ENCODE measurements around the gene DEF6. TPM values are rescaled to one million over a fixed set of nuclear protein-coding genes. Genes with fewer than 3 reads are reported as not detected.

Gene DEF6
- polyA plus RNA-seq, 1 of the 3 experiments (the other 2 are of a cell fraction) = 0.13 TPM

DNA sequence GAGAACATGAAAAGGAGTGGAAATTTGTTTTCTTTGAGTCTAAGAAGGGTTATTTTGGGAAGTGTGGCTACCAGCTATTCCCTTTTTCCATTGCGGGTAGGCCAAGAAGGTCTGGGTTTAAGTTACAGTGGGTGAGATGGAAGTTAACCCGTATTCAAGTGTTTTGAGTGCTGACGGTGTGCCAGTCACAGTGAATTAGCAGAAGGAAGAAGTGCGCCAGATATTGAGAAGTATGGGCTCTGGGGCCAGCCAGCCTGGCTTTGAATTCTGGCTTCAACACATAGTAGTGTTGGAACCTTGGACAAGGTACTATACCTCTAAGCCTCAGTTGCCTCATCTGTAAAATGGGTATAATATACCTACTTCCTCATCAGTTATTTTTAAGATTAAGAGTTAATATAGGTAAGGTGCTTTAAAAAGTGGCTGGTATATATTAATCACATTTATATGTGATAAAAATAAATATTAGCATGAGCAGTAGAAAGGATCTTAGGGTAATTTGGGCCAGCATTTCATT lies 21.8 kb upstream of the DEF6 start:
- H3K4me2 ChIP-seq = no peak overlapping the region
- ChIA-PET CTCF (no interaction called here), POLR2A (no interaction called here)
- 98% methylated on average over 4 of the region's 4 CpGs for WGBS (ENCODE audit: low lambda C conversion rate)
- no peaks in the 10 kb centered on the region for H4K20me1 ChIP-seq (ENCODE audit: insufficient read depth)
- no peaks in the 10 kb centered on the region for H3K9me2 ChIP-seq
- H3K79me2 ChIP-seq (ENCODE audit: insufficient read depth) = no peaks in the 10 kb centered on the region; the same call in 1 of the 2 replicates
- H3K36me3 ChIP-seq (replicated peaks in 1 of 2; ENCODE audit: control insufficient read depth in 1 of 2, insufficient read depth in 2 of 2, low read length in 1 of 2) = peaks cover 0 to 2% of the 10 kb centered on the region in 2 experiments
- H3K27me3 ChIP-seq (ENCODE audit: insufficient read depth) = no peaks in the 10 kb centered on the region
- H3K9me3 ChIP-seq = no peaks in the 10 kb centered on the region
- no peak overlapping the region for H3K4me3 ChIP-seq (ENCODE audit: low read depth in 2 of 2, low read length in 1 of 2)
- H2AFZ ChIP-seq (ENCODE audit: low read depth) = no peak overlapping the region
- TF ChIP-seq TEAD4 (IDR thresholded peaks at IDR 0.05; ENCODE audit: borderline replicate concordance, insufficient read depth) = no peak
- H3K9ac ChIP-seq = no peak overlapping the region
- H3K27ac ChIP-seq (ENCODE audit: low read depth in 2 of 2, low read length in 1 of 2) = no peak overlapping the region
- peaks cover 8% of the 10 kb centered on the region for H3F3A ChIP-seq (replicated peaks; ENCODE audit: insufficient read depth)
- no peak for DNase-seq
- no peaks in the 10 kb centered on the region for H3K4me1 ChIP-seq (ENCODE audit: control insufficient read depth in 1 of 2, insufficient read depth in 2 of 2, low read depth in 1 of 2, low read length in 1 of 2)

DNA sequence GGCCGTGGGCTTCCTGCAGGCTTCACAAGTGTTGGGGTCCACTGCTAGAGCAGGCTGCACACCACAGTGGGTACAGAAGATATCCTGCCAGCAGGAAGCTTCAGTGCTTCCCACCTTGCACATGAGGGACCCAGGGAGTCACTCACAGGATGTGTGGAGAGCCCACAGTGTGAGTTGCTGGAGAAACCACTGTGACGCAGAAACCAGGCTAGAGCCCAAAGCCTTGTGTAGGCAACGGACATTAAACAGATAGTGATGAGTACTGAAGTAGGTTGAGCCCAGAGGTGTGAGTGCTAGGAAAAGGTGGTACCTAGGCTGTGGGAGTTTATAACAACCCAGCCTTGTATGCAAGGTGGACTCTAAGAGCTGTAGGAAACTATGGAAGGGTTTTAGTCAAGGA lies 18.9 kb upstream of the DEF6 start:
- Histone ChIP-seq H3K9me2 (no peaks in the 10 kb centered on the region), H3K4me3 (ENCODE audit: low read depth in 2 of 2, low read length in 1 of 2) (no peak overlapping the region), H3F3A (replicated peaks; ENCODE audit: insufficient read depth) (peaks cover 8% of the 10 kb centered on the region), H3K9me3 (no peaks in the 10 kb centered on the region), H3K9ac (no peak overlapping the region), H3K4me1 (ENCODE audit: control insufficient read depth in 1 of 2, insufficient read depth in 2 of 2, low read depth in 1 of 2, low read length in 1 of 2) (no peaks in the 10 kb centered on the region), H3K27ac (ENCODE audit: low read depth in 2 of 2, low read length in 1 of 2) (no peak overlapping the region), H3K4me2 (no peak overlapping the region), H3K36me3 (replicated peaks in 1 of 2; ENCODE audit: control insufficient read depth in 1 of 2, insufficient read depth in 2 of 2, low read length in 1 of 2) (peaks cover 18 to 25% of the 10 kb centered on the region in 2 experiments), H3K27me3 (ENCODE audit: insufficient read depth) (no peaks in the 10 kb centered on the region), H3K79me2 (ENCODE audit: insufficient read depth) (no peaks in the 10 kb centered on the region; the same call in 1 of the 2 replicates), H2AFZ (ENCODE audit: low read depth) (no peak overlapping the region), H4K20me1 (ENCODE audit: insufficient read depth) (no peaks in the 10 kb centered on the region)
- 95% methylated on average over 3 of the region's 3 CpGs for WGBS (ENCODE audit: low lambda C conversion rate)
- POLR2A ChIA-PET = no interaction called here
- no peak for DNase-seq
- TF ChIP-seq TEAD4 (IDR thresholded peaks at IDR 0.05; ENCODE audit: borderline replicate concordance, insufficient read depth) = no peak
- no peak for TF ChIP-seq MEF2A (IDR thresholded peaks at IDR 0.05; ENCODE audit: borderline replicate concordance, low read depth)
- no peak for TF ChIP-seq RXRA (IDR thresholded peaks at IDR 0.05; ENCODE audit: borderline replicate concordance, low read depth)
- TF ChIP-seq, protein P1, sequence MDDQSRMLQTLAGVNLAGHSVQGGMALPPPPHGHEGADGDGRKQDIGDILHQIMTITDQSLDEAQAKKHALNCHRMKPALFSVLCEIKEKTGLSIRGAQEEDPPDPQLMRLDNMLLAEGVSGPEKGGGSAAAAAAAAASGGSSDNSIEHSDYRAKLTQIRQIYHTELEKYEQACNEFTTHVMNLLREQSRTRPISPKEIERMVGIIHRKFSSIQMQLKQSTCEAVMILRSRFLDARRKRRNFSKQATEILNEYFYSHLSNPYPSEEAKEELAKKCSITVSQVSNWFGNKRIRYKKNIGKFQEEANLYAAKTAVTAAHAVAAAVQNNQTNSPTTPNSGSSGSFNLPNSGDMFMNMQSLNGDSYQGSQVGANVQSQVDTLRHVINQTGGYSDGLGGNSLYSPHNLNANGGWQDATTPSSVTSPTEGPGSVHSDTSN (IDR thresholded peaks at IDR 0.05) = no peak
- TF ChIP-seq, protein P2, sequence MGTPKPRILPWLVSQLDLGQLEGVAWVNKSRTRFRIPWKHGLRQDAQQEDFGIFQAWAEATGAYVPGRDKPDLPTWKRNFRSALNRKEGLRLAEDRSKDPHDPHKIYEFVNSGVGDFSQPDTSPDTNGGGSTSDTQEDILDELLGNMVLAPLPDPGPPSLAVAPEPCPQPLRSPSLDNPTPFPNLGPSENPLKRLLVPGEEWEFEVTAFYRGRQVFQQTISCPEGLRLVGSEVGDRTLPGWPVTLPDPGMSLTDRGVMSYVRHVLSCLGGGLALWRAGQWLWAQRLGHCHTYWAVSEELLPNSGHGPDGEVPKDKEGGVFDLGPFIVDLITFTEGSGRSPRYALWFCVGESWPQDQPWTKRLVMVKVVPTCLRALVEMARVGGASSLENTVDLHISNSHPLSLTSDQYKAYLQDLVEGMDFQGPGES (IDR thresholded peaks at IDR 0.05; ENCODE audit: low read depth, low read length) = no peak
- TF ChIP-seq, protein P3, sequence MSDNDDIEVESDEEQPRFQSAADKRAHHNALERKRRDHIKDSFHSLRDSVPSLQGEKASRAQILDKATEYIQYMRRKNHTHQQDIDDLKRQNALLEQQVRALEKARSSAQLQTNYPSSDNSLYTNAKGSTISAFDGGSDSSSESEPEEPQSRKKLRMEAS (IDR thresholded peaks at IDR 0.05; ENCODE audit: low read depth) = no peak
- TF ChIP-seq FOXM1 (IDR thresholded peaks at IDR 0.05; ENCODE audit: low read depth) = no peak
- CTCF ChIA-PET = interaction anchor here (0.7 to 2.0 kb wide), 3 partner anchors 12 to 40 kb away, joined by 3 to 7 read pairs (median 4); no protein-coding TSS in a partner anchor

DNA sequence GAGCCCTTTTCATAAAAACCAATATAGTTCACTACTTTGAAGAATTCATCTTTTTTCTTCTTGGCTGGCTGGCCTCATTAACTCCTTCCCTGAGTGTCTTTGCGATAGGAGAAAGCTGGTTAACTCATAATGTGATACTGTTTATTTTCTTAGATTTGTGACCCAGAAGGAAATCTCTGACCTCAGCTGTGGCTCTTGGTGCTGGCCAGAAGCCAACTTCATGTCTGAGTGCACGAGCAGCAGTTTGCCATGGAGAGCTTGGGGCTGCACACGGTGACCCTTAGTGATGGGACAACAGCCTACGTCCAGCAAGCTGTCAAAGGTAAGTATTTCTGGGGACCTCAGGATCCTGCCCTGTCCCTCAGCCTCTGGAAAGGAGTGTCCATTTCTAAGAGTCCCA lies 16.7 kb upstream of the DEF6 start:
- no peak for TF ChIP-seq MXI1 (IDR thresholded peaks at IDR 0.05; ENCODE audit: low read depth, low read length)
- no peaks in the 10 kb centered on the region; the same call in 1 of the 2 replicates for H3K79me2 ChIP-seq (ENCODE audit: insufficient read depth)
- H3K27me3 ChIP-seq (ENCODE audit: insufficient read depth) = no peaks in the 10 kb centered on the region
- H3F3A ChIP-seq (replicated peaks; ENCODE audit: insufficient read depth) = no peaks in the 10 kb centered on the region
- ChIA-PET CTCF (interaction anchor here (1.7 to 2.0 kb wide), 2 partner anchors 13 to 61 kb away, joined by 7 read pairs; partner anchors contain the start of gene PPARD), POLR2A (no interaction called here)
- no peaks in the 10 kb centered on the region for H3K9me2 ChIP-seq
- no peaks in the 10 kb centered on the region for H3K4me1 ChIP-seq (ENCODE audit: control insufficient read depth in 1 of 2, insufficient read depth in 2 of 2, low read depth in 1 of 2, low read length in 1 of 2)
- peaks cover 19 to 32% of the 10 kb centered on the region in 2 experiments for H3K36me3 ChIP-seq (replicated peaks in 1 of 2; ENCODE audit: control insufficient read depth in 1 of 2, insufficient read depth in 2 of 2, low read length in 1 of 2)
- H3K4me3 ChIP-seq (ENCODE audit: low read depth in 2 of 2, low read length in 1 of 2) = no peak overlapping the region
- H3K9me3 ChIP-seq = no peaks in the 10 kb centered on the region
- no peaks in the 10 kb centered on the region for H4K20me1 ChIP-seq (ENCODE audit: insufficient read depth)
- no peak overlapping the region for H3K27ac ChIP-seq (ENCODE audit: low read depth in 2 of 2, low read length in 1 of 2)
- no peak overlapping the region for H2AFZ ChIP-seq (ENCODE audit: low read depth)
- no peak overlapping the region for H3K9ac ChIP-seq
- no peak overlapping the region for H3K4me2 ChIP-seq
- no peak for DNase-seq
- WGBS (ENCODE audit: low lambda C conversion rate) = 78% methylated on average over 3 of the region's 4 CpGs
